Spleen (tissue), 7 donors: ENCODE results near the gene CDH15.
"Not testable (repeated sequence)": the region's sequence is repeated elsewhere in the genome, so short reads cannot be mapped to it uniquely, and the experiment has no call there.

Experiments used
- CTCF ChIP-seq, 11 experiments: fragments of 200-600 bp in 7 of 11; fragments of 450-650 bp in 4 of 11; sonication (generic) in 4 of 11; IDR thresholded peaks in 8 of 11; conservative IDR thresholded peaks in 3 of 11; 1 replicate in 7 of 11; 2 replicates in 4 of 11; pipeline versions ENCODE4 v1.4.0 to v1.8.0; 2016 to 2021; ENCODE audit warnings: antibody characterized with exemption in 11 of 11, inconsistent platforms in 4 of 11, mild to moderate bottlenecking in 1 of 11
- POLR2A ChIP-seq, 3 donors: fragments of 450-650 bp; IDR thresholded peaks; one replicate each; pipeline ENCODE4 v1.5.1; 2017; ENCODE audit warnings: antibody characterized with exemption in 3 of 3, mild to moderate bottlenecking in 1 of 3
- donor health status: DM: no; HTN: no; CAD: no; lungs with moderate emphysema.
- donor health status: DM: no; HTN: no; CAD: no.
- donor health status: DM: no; HTN: no; CAD: no.

- TF ChIP-seq POLR2A (IDR thresholded peaks at IDR 0.05); CTCF (IDR thresholded peaks at IDR 0.05 in 8 of 11, conservative IDR thresholded peaks at IDR 0.05 in 3 of 11): not testable (repeated sequence)
These were observed 14.5 kb downstream of the CDH15 start for GRCh38 chr16:89185887-89186592.
